ENCODE data around the gene KLHL40.

The KLHL40 gene

GRCh38 chr3:42728668-42729364 is 43.5 kb downstream of the KLHL40 start:
- no peak for DNase-seq

GRCh38 chr3:42729404-42730145 is 44.2 kb downstream of the KLHL40 start:
- no peak for DNase-seq

GRCh38 chr3:42730294-42730693 is 45.0 kb downstream of the KLHL40 start:
- no peak for DNase-seq

GRCh38 chr3:42730706-42731420 is 45.5 kb downstream of the KLHL40 start:
- DNase-seq, result no peak

- no peak for DNase-seq
Observed at GRCh38 chr3:42731476-42732195, 46.3 kb downstream of the KLHL40 start.

- DNase-seq, result no peak
Observed at GRCh38 chr3:42732196-42732828, 47.0 kb downstream of the KLHL40 start.

GRCh38 chr3:42732829-42733459 is 47.6 kb downstream of the KLHL40 start:
- no peak for DNase-seq

GRCh38 chr3:42733501-42734262 is 48.3 kb downstream of the KLHL40 start:
- DNase-seq, result no peak

- no peak for DNase-seq
Observed at GRCh38 chr3:42734263-42734860, 49.0 kb downstream of the KLHL40 start.

- no peak for DNase-seq
Observed at GRCh38 chr3:42735019-42735418, 49.7 kb downstream of the KLHL40 start.

- DNase-seq, result no peak
Observed at GRCh38 chr3:42735615-42736014, 50.3 kb downstream of the KLHL40 start.

- DNase-seq, result no peak
Observed at GRCh38 chr3:42736081-42736480, 50.7 kb downstream of the KLHL40 start.

- no peak for DNase-seq
Observed at GRCh38 chr3:42736531-42736930, 51.2 kb downstream of the KLHL40 start.

GRCh38 chr3:42739401-42740158 is 54.2 kb downstream of the KLHL40 start:
- DNase-seq, result no peak

- DNase-seq, result no peak
Observed at GRCh38 chr3:42741796-42742195, 56.5 kb downstream of the KLHL40 start.
